Activated T-cell treated with anti-CD3 and anti-CD28 coated beads, Interleukin-2, amount 50 U/mL, for 24 hours (primary cell): ENCODE results near the gene CYTH1.
"Not testable (repeated sequence)": the region's sequence is repeated elsewhere in the genome, so short reads cannot be mapped to it uniquely, and the experiment has no call there.

ENCODE experiments used
- DNase-seq: peaks from one replicate; pipeline ENCODE4 v3.0.0-alpha.2; 2020
- H3K27ac Mint-ChIP-seq: 2 replicates; pipeline ENCODE4 v1.8.0; 2020; ENCODE audit warnings: mild to moderate bottlenecking, mixed read lengths
- H3K27me3 Mint-ChIP-seq: 2 replicates; pipeline ENCODE4 v1.8.0; 2020; ENCODE audit warnings: mixed read lengths
- H3K36me3 Mint-ChIP-seq: 2 replicates; pipeline ENCODE4 v1.8.0; 2020; ENCODE audit warnings: low read depth, mixed read lengths
- H3K4me1 Mint-ChIP-seq: 2 replicates; pipeline ENCODE4 v1.8.0; 2020; ENCODE audit warnings: low read depth, mixed read lengths
- H3K4me3 Mint-ChIP-seq: 2 replicates; pipeline ENCODE4 v1.8.0; 2020; ENCODE audit warnings: mild to moderate bottlenecking, moderate library complexity, mixed read lengths
- H3K9me3 Mint-ChIP-seq: 2 replicates; pipeline ENCODE4 v1.8.0; 2020; ENCODE audit warnings: mixed read lengths

CYTH1 gene

GRCh38 chr17:78766743-78767294 is 15.3 kb downstream of the CYTH1 start:
- no peaks in the 10 kb centered on the region for H3K9me3 Mint-ChIP-seq
- peaks cover 41% of the 10 kb centered on the region for H3K4me1 Mint-ChIP-seq
- H3K4me3 Mint-ChIP-seq = no peak overlapping the region
- peaks cover 22% of the 10 kb centered on the region for H3K36me3 Mint-ChIP-seq
- no peak overlapping the region for H3K27ac Mint-ChIP-seq
- no peak for DNase-seq
- H3K27me3 Mint-ChIP-seq = no peaks in the 10 kb centered on the region

- H3K4me1 Mint-ChIP-seq = peaks cover 42% of the 10 kb centered on the region
- no peak overlapping the region for H3K27ac Mint-ChIP-seq
- H3K27me3 Mint-ChIP-seq = no peaks in the 10 kb centered on the region
- DNase-seq = no peak
- no peaks in the 10 kb centered on the region for H3K9me3 Mint-ChIP-seq
- no peak overlapping the region for H3K4me3 Mint-ChIP-seq
- H3K36me3 Mint-ChIP-seq = peaks cover 20% of the 10 kb centered on the region
Measured at GRCh38 chr17:78766225-78766624, 15.8 kb downstream of the CYTH1 start.

- Mint-ChIP-seq H3K36me3 (peaks cover 21% of the 10 kb centered on the region), H3K4me3 (no peak overlapping the region), H3K27ac (no peak overlapping the region)
Measured at GRCh38 chr17:78765821-78766220, 16.3 kb downstream of the CYTH1 start.

GRCh38 chr17:78764871-78765270 is 17.2 kb downstream of the CYTH1 start:
- H3K4me3 Mint-ChIP-seq = peak overlapping the region; percentile 0
- H3K9me3 Mint-ChIP-seq = no peaks in the 10 kb centered on the region
- no peaks in the 10 kb centered on the region for H3K27me3 Mint-ChIP-seq
- peaks cover 16% of the 10 kb centered on the region for H3K36me3 Mint-ChIP-seq
- H3K4me1 Mint-ChIP-seq = peaks cover 44% of the 10 kb centered on the region
- no peak for DNase-seq
- H3K27ac Mint-ChIP-seq = peak overlapping the region; percentile 85

More at GRCh38 chr17:78765821-78766220, 16.3 kb downstream of the CYTH1 start:
- Mint-ChIP-seq H3K4me1 (peaks cover 43% of the 10 kb centered on the region), H3K9me3 (no peaks in the 10 kb centered on the region), H3K27me3 (no peaks in the 10 kb centered on the region)
- no peak for DNase-seq

GRCh38 chr17:78763561-78763960 is 18.5 kb downstream of the CYTH1 start:
- H3K4me1 Mint-ChIP-seq = peaks cover 57% of the 10 kb centered on the region
- H3K27ac Mint-ChIP-seq = peak overlapping the region; percentile 96
- no peaks in the 10 kb centered on the region for H3K27me3 Mint-ChIP-seq
- no peaks in the 10 kb centered on the region for H3K9me3 Mint-ChIP-seq
- peaks cover 20% of the 10 kb centered on the region for H3K36me3 Mint-ChIP-seq
- DNase-seq = no peak
- no peak overlapping the region for H3K4me3 Mint-ChIP-seq

- DNase-seq = no peak
- Mint-ChIP-seq H3K4me1 (peaks cover 73% of the 10 kb centered on the region), H3K9me3 (no peaks in the 10 kb centered on the region), H3K4me3 (peak overlapping the region; percentile 42), H3K27ac (peak overlapping the region; percentile 96), H3K36me3 (peaks cover 28% of the 10 kb centered on the region), H3K27me3 (no peaks in the 10 kb centered on the region)
Measured at GRCh38 chr17:78761789-78762406, 20.2 kb downstream of the CYTH1 start.

GRCh38 chr17:78759969-78760352 is 22.1 kb downstream of the CYTH1 start:
- no peak for DNase-seq
- H3K27ac Mint-ChIP-seq = peak overlapping the region; percentile 97

GRCh38 chr17:78759203-78759968 is 22.7 kb downstream of the CYTH1 start:
- Mint-ChIP-seq H3K27ac (peak overlapping the region; percentile 97), H3K4me1 (peaks cover 85% of the 10 kb centered on the region), H3K9me3 (no peaks in the 10 kb centered on the region), H3K27me3 (no peaks in the 10 kb centered on the region), H3K36me3 (peaks cover 30% of the 10 kb centered on the region), H3K4me3 (peak overlapping the region; percentile 71)
- DNase-seq = peak; percentile 73

More at GRCh38 chr17:78759969-78760352, 22.1 kb downstream of the CYTH1 start:
- Mint-ChIP-seq H3K4me1 (peaks cover 88% of the 10 kb centered on the region), H3K4me3 (peak overlapping the region; percentile 71), H3K27me3 (no peaks in the 10 kb centered on the region), H3K36me3 (peaks cover 35% of the 10 kb centered on the region), H3K9me3 (no peaks in the 10 kb centered on the region)

GRCh38 chr17:78753316-78754250 is 28.5 kb downstream of the CYTH1 start:
- peak overlapping the region; percentile 98 for H3K27ac Mint-ChIP-seq
- H3K9me3 Mint-ChIP-seq = no peaks in the 10 kb centered on the region
- peaks cover 22% of the 10 kb centered on the region for H3K36me3 Mint-ChIP-seq
- DNase-seq = peak; percentile 68
- no peaks in the 10 kb centered on the region for H3K27me3 Mint-ChIP-seq
- H3K4me1 Mint-ChIP-seq = peaks cover 88% of the 10 kb centered on the region
- H3K4me3 Mint-ChIP-seq = peak overlapping the region; percentile 64

GRCh38 chr17:78751447-78752161 is 30.5 kb downstream of the CYTH1 start:
- peak overlapping the region; percentile 45 for H3K4me3 Mint-ChIP-seq
- DNase-seq = no peak
- H3K27me3 Mint-ChIP-seq = no peaks in the 10 kb centered on the region
- peaks cover 19% of the 10 kb centered on the region for H3K36me3 Mint-ChIP-seq
- no peaks in the 10 kb centered on the region for H3K9me3 Mint-ChIP-seq
- H3K4me1 Mint-ChIP-seq = peaks cover 90% of the 10 kb centered on the region
- peak overlapping the region; percentile 90 for H3K27ac Mint-ChIP-seq

GRCh38 chr17:78751000-78751399 is 31.1 kb downstream of the CYTH1 start:
- Mint-ChIP-seq H3K4me1 (peaks cover 90% of the 10 kb centered on the region), H3K27ac (peak overlapping the region; percentile 90), H3K4me3 (peak overlapping the region; percentile 25), H3K36me3 (peaks cover 15% of the 10 kb centered on the region)
- DNase-seq, H3K27me3 Mint-ChIP-seq, H3K9me3 Mint-ChIP-seq: not testable (repeated sequence)

GRCh38 chr17:78748730-78749317 is 33.2 kb downstream of the CYTH1 start:
- Mint-ChIP-seq H3K4me1 (peaks cover 96% of the 10 kb centered on the region), H3K9me3 (no peaks in the 10 kb centered on the region)
- DNase-seq = peak; percentile 74

GRCh38 chr17:78748048-78748729 is 33.9 kb downstream of the CYTH1 start:
- Mint-ChIP-seq H3K27me3 (no peaks in the 10 kb centered on the region), H3K4me3 (peak overlapping the region; percentile 76), H3K4me1 (peaks cover 97% of the 10 kb centered on the region), H3K27ac (peak overlapping the region; percentile 100), H3K36me3 (peaks cover 21% of the 10 kb centered on the region), H3K9me3 (no peaks in the 10 kb centered on the region)
- DNase-seq = no peak

More at GRCh38 chr17:78748730-78749317, 33.2 kb downstream of the CYTH1 start:
- H3K27ac Mint-ChIP-seq = peak overlapping the region; percentile 100
- H3K27me3 Mint-ChIP-seq = no peaks in the 10 kb centered on the region
- peaks cover 15% of the 10 kb centered on the region for H3K36me3 Mint-ChIP-seq
- peak overlapping the region; percentile 76 for H3K4me3 Mint-ChIP-seq
